Colonic mucosa (tissue), 4 donors: ENCODE measurements around the gene FERMT2. TPM values are rescaled to one million over a fixed set of nuclear protein-coding genes. Genes with fewer than 3 reads are reported as not detected.

Experiments
- DNase-seq: peaks from one replicate; pipeline ENCODE4 v3.0.0-alpha.2; 2020
- H3K27ac ChIP-seq: fragments of 200-600 bp; one replicate; pipeline ENCODE4 v1.8.0; 2021
- H3K27me3 ChIP-seq: fragments of 200-600 bp; one replicate; pipeline ENCODE4 v1.8.0; 2021
- H3K36me3 ChIP-seq: fragments of 200-600 bp; one replicate; pipeline ENCODE4 v1.8.0; 2021
- H3K4me1 ChIP-seq: fragments of 200-600 bp; one replicate; pipeline ENCODE4 v1.8.0; 2021; ENCODE audit warnings: mild to moderate bottlenecking
- H3K4me3 ChIP-seq: fragments of 200-600 bp; one replicate; pipeline ENCODE4 v1.8.0; 2021
- H3K9ac ChIP-seq, 2 donors: one replicate each; pipeline ENCODE4 v1.7.0; 2013; ENCODE audit warnings: control low read depth in 2 of 2, low read depth in 2 of 2, low read length in 2 of 2
- H3K9me3 ChIP-seq: fragments of 200-600 bp; one replicate; pipeline ENCODE4 v1.8.0; 2021
- intact Hi-C: fragments of 100-400 bp; cut with DNase I; formaldehyde crosslinking; loops from one replicate; pipeline ENCODE4 v1.14.1; 2022
- total RNA-seq, 2 donors: library from RNA; stranded (reverse); fragmentation: NEBNext Ultra II Directional in 1 of 2; extraction: Animal tissue kit (Norgen Biotek cat#: 25700) in 1 of 2; gene quantifications; one replicate each; pipeline ENCODE4 v1.2.1, GENCODE V29; 2021
- TF ChIP-seq, protein P1 (sequence below): fragments of 200-600 bp; IDR thresholded peaks from one replicate; pipeline ENCODE4 v1.8.0; 2022; ENCODE audit warnings: antibody characterized with exemption, mild to moderate bottlenecking
- donor health status: healthy.
- donor health status: DM: no; HTN: no; CAD: no.
- donor health status: DM: no; HTN: no; CAD: no.

Gene FERMT2
- total RNA-seq, 2 donors from 2014 or later, result 6.3 to 43.9 TPM

DNA sequence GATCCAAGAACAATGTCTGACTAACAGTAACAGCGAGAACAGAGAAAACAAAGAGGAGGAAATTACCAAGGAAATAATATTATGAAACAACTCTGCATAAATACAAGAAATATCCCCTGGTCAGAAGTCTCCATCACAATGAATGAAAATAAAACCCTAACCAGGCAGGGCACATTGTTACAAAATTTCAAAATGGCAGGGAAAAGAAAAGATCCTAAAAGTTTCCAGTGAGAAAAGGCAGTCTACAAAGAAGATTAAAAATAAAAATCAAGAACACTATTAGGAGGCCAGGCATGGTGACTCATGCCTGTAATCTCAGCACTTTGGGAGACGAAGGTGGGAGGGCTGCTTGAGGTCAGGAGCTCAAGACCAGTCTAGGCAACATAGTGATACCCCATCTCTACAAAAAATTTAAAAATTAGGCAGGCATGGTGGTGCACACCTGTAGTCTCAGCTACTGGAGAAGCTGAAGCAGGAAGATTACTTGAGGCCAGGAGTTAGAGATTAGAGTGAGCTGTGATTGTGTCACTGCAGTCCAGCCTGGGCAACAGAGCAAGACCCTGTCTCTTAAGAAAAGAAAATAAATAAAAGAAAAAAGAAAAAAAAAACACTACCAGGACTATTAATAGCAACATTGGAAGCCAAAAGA is 47.8 kb downstream of the FERMT2 start:
- H3K27me3 ChIP-seq, result no peaks in the 10 kb centered on the region
- H3K27ac ChIP-seq, result no peak overlapping the region
- no peak overlapping the region for H3K9ac ChIP-seq
- no peaks in the 10 kb centered on the region for H3K9me3 ChIP-seq
- TF ChIP-seq, protein P1, sequence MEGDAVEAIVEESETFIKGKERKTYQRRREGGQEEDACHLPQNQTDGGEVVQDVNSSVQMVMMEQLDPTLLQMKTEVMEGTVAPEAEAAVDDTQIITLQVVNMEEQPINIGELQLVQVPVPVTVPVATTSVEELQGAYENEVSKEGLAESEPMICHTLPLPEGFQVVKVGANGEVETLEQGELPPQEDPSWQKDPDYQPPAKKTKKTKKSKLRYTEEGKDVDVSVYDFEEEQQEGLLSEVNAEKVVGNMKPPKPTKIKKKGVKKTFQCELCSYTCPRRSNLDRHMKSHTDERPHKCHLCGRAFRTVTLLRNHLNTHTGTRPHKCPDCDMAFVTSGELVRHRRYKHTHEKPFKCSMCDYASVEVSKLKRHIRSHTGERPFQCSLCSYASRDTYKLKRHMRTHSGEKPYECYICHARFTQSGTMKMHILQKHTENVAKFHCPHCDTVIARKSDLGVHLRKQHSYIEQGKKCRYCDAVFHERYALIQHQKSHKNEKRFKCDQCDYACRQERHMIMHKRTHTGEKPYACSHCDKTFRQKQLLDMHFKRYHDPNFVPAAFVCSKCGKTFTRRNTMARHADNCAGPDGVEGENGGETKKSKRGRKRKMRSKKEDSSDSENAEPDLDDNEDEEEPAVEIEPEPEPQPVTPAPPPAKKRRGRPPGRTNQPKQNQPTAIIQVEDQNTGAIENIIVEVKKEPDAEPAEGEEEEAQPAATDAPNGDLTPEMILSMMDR, result no peak
- no peak for DNase-seq
- intact Hi-C loops, result no loop called here
- no peak overlapping the region for H3K4me3 ChIP-seq
- no peaks in the 10 kb centered on the region for H3K36me3 ChIP-seq
- H3K4me1 ChIP-seq, result no peaks in the 10 kb centered on the region

- Histone ChIP-seq H3K9me3 (no peaks in the 10 kb centered on the region), H3K27me3 (no peaks in the 10 kb centered on the region), H3K27ac (no peak overlapping the region), H3K36me3 (no peaks in the 10 kb centered on the region), H3K9ac (no peak overlapping the region), H3K4me1 (no peaks in the 10 kb centered on the region), H3K4me3 (no peak overlapping the region)
- intact Hi-C loops, result no loop called here
- DNase-seq, result no peak
- TF ChIP-seq, protein P1, result no peak
These were observed 49.4 kb downstream of the FERMT2 start for GRCh38 chr14:52901357-52901980.

DNA sequence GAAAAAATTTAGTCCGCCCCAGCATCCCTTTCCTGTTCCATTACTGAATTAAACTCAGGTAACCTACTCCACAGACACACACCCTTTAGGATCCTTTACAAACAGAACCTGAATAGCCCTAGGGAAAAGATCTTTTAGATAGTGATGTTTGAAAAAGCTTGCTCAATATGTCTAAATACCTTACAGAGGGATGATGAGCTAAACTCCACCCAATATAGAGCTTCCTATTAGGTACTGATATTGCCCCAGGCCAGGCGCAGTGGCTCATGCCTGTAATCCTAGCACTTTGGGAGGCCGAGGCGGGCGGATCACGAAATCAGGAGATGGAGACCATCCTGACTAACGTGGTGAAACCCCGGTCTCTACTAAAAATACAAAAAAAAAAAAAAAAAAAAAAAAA is 50.1 kb downstream of the FERMT2 start:
- H3K36me3 ChIP-seq, result no peaks in the 10 kb centered on the region
- no peaks in the 10 kb centered on the region for H3K27me3 ChIP-seq
- no peak for DNase-seq
- H3K4me1 ChIP-seq, result no peaks in the 10 kb centered on the region
- no peak overlapping the region for H3K9ac ChIP-seq
- no peak overlapping the region for H3K27ac ChIP-seq
- no peaks in the 10 kb centered on the region for H3K9me3 ChIP-seq
- no peak overlapping the region for H3K4me3 ChIP-seq
- TF ChIP-seq, protein P1, result no peak
- intact Hi-C loops, result no loop called here

DNA sequence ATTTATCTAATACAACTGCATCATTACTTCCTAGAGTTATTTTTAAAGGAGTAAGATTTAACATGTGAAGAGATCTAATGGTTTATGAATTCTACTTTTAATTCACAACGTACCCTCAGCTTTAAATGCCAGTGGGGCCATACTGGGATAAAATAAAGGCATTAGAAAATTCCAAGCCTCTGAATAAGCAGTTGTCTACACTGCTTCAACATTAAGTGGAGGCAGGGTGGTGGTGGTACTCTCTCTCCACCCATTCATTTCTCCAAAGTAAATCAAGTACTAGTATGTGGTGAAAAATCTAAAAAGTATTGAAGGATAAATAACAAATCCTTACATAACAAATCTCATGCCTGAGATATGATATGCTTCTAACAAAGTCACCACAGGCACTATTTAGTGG is 52.4 kb downstream of the FERMT2 start:
- Histone ChIP-seq H3K9me3 (no peaks in the 10 kb centered on the region), H3K4me1 (no peaks in the 10 kb centered on the region)

GRCh38 chr14:52895000-52895399 is 55.9 kb downstream of the FERMT2 start:
- Histone ChIP-seq H3K36me3 (no peaks in the 10 kb centered on the region), H3K4me1 (no peaks in the 10 kb centered on the region), H3K27ac (no peak overlapping the region), H3K27me3 (no peaks in the 10 kb centered on the region), H3K9ac (no peak overlapping the region), H3K9me3 (no peaks in the 10 kb centered on the region), H3K4me3 (no peak overlapping the region)
- TF ChIP-seq, protein P1, result no peak
- intact Hi-C loops, result no loop called here
- DNase-seq, result no peak

More for the DNA sequence above, 52.4 kb downstream of the FERMT2 start:
- intact Hi-C loops, result no loop called here
- Histone ChIP-seq H3K9ac (no peak overlapping the region), H3K27me3 (no peaks in the 10 kb centered on the region), H3K36me3 (no peaks in the 10 kb centered on the region), H3K27ac (no peak overlapping the region), H3K4me3 (no peak overlapping the region)
- DNase-seq, result no peak
- TF ChIP-seq, protein P1, result no peak
